CD4-positive, alpha-beta T cell (primary cell): Measurements from ENCODE around the gene ZNF79. TPM values are rescaled to one million over a fixed set of nuclear protein-coding genes. Genes with fewer than 3 reads are reported as not detected.

Source experiments
- ATAC-seq: fragments of 200-7000 bp; cut with Tn5 transposase; one replicate; pipeline ENCODE4 v1.10.0; 2022; ENCODE audit warnings: mild to moderate bottlenecking; ENCODE audit not compliant: poor library complexity
- CTCF ChIA-PET: fragments of 350-600 bp; sonication (Branson Sonifier 250); formaldehyde crosslinking; loops from one replicate; lab custom pipeline; 2021; ENCODE audit warnings: antibody characterized with exemption, inconsistent platforms; lab: Charles Lee
- POLR2A ChIA-PET: fragments of 350-600 bp; sonication (Branson Sonifier 250); formaldehyde crosslinking; loops from one replicate; lab custom pipeline; 2021; ENCODE audit warnings: antibody characterized with exemption, inconsistent platforms; lab: Charles Lee
- DNase-seq, 14 experiments: peaks; one replicate each; pipeline ENCODE4 v3.0.0-alpha.2; 2013 to 2020; ENCODE audit warnings: mixed read lengths in 2 of 14
- H3K27ac ChIP-seq, 2 donors: one replicate each; pipeline versions ENCODE4 v1.5.1 to v1.7.0; 2013; ENCODE audit warnings: low read length in 2 of 2, low read depth in 1 of 2, mild to moderate bottlenecking in 1 of 2
- H3K27me3 ChIP-seq, 2 experiments: 1 replicate in 1 of 2; 2 replicates in 1 of 2; pipeline versions ENCODE4 v1.6.1 to v1.7.0; 2013; ENCODE audit warnings: low read length in 2 of 2, control low read depth in 1 of 2, mild to moderate bottlenecking in 1 of 2, moderate library complexity in 1 of 2; ENCODE audit not compliant: insufficient read depth in 2 of 2, control insufficient read depth in 1 of 2
- H3K36me3 ChIP-seq: one replicate; pipeline ENCODE4 v1.6.1; 2013; ENCODE audit warnings: low read length, control low read depth; ENCODE audit not compliant: insufficient read depth
- H3K4me1 ChIP-seq: one replicate; pipeline ENCODE4 v1.6.1; 2013; ENCODE audit warnings: low read length, control low read depth; ENCODE audit not compliant: insufficient read depth
- H3K4me3 ChIP-seq: one replicate; pipeline ENCODE4 v1.5.1; 2013; ENCODE audit warnings: mild to moderate bottlenecking, low read length, moderate library complexity
- H3K9me3 ChIP-seq, 2 experiments: 1 replicate in 1 of 2; 2 replicates in 1 of 2; pipeline versions ENCODE4 v1.6.1 to v1.7.0; 2013; ENCODE audit warnings: low read length in 2 of 2, mild to moderate bottlenecking in 2 of 2, control low read depth in 1 of 2, moderate library complexity in 1 of 2; ENCODE audit not compliant: control insufficient read depth in 1 of 2, insufficient read depth in 1 of 2
- H3K27ac Mint-ChIP-seq: one replicate; pipeline ENCODE4 v1.8.0; 2020; ENCODE audit warnings: mixed read lengths
- H3K27me3 Mint-ChIP-seq: one replicate; pipeline ENCODE4 v1.8.0; 2021; ENCODE audit warnings: mixed read lengths
- H3K36me3 Mint-ChIP-seq: one replicate; pipeline ENCODE4 v1.8.0; 2021; ENCODE audit warnings: low read depth, mixed read lengths
- H3K4me1 Mint-ChIP-seq: one replicate; pipeline ENCODE4 v1.8.0; 2021; ENCODE audit warnings: low read depth, mixed read lengths
- H3K4me3 Mint-ChIP-seq: one replicate; pipeline ENCODE4 v1.8.0; 2020; ENCODE audit warnings: mild to moderate bottlenecking, mixed read lengths
- H3K9me3 Mint-ChIP-seq: one replicate; pipeline ENCODE4 v1.8.0; 2020; ENCODE audit warnings: mixed read lengths
- intact Hi-C, 2 experiments: fragments of 100-400 bp; cut with DNase I in 1 of 2; cut with micrococcal nuclease in 1 of 2; formaldehyde crosslinking; loops; one replicate each; pipeline versions ENCODE4 v1.15.1 to v1.9.0; 2023 to 2025; cut with DNase I, micrococcal nuclease
- total RNA-seq, 174 experiments: library from RNA in 2 of 174; stranded (reverse) in 2 of 174; gene quantifications; one replicate each; pipeline ENCODE4 v1.2.3 and lab custom pipeline; 2021 to 2026
- TF ChIP-seq, protein P1 (sequence below): fragments of 200-600 bp; IDR thresholded peaks from one replicate; pipeline ENCODE4 v1.8.0; 2022; ENCODE audit warnings: antibody characterized with exemption, mild to moderate bottlenecking

Gene ZNF79
- total RNA-seq, 2 experiments from 2014 or later: 4.3 to 4.9 TPM

DNA sequence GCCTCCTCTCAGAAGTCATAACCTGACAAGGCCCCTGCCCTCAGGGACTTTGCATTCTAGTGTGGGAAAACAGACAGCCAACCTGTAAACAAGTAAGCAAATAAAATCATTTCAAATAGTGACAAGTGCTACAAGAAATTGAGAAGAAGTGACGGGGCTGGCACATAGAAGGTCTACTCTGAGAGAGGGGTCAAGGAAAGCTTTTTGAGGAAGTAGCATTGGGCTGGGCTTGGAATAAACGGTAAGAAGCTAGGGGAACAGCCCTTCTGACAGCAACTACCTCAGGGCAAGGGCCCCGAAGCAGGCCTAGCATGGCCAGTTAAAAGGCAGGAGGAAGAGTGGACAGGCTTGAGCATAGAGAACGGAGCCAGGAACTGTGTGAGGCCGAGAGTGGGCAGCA is 32.0 kb upstream of the ZNF79 start:
- CTCF ChIA-PET: no interaction called here
- peaks cover 38% of the 10 kb centered on the region for H3K4me1 Mint-ChIP-seq

DNA sequence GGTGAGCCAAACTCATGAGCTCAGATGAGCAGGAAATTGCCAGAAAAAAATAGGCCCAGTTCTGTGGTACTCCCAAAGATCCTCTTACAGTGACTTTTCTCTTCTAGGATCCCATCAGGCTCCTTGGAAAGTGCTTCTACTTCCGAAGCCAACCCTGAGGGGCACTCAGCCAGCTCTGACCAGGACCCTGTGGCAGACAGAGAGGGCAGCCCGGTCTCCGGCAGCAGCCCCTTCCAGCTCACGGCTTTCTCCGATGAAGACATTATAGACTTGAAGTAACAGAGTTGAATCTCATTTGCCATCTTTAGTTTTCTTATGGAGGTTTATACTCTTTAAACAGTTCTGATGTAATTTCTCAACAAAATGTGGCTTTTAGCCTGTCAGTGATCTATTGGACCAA is 31.2 kb upstream of the ZNF79 start:
- Mint-ChIP-seq H3K27me3 (peaks cover 83% of the 10 kb centered on the region), H3K9me3 (no peaks in the 10 kb centered on the region), H3K4me3 (no peak overlapping the region), H3K27ac (no peak overlapping the region), H3K4me1 (peaks cover 38% of the 10 kb centered on the region), H3K36me3 (no peaks in the 10 kb centered on the region)
- Histone ChIP-seq H3K27ac (no peak overlapping the region), H3K9me3 (peaks cover 0 to 13% of the 10 kb centered on the region in 2 experiments), H3K36me3 (no peaks in the 10 kb centered on the region), H3K4me1 (peaks cover 38% of the 10 kb centered on the region), H3K27me3 (peaks cover 54 to 76% of the 10 kb centered on the region in 2 experiments), H3K4me3 (no peak overlapping the region)
- CTCF ChIA-PET: no interaction called here
- DNase-seq (no peak), ATAC-seq (no peak)
- POLR2A ChIA-PET: interaction anchor here (0.6 kb wide), 1 partner anchor 307 kb away, joined by 3 read pairs; no protein-coding TSS in a partner anchor
- TF ChIP-seq, protein P1, sequence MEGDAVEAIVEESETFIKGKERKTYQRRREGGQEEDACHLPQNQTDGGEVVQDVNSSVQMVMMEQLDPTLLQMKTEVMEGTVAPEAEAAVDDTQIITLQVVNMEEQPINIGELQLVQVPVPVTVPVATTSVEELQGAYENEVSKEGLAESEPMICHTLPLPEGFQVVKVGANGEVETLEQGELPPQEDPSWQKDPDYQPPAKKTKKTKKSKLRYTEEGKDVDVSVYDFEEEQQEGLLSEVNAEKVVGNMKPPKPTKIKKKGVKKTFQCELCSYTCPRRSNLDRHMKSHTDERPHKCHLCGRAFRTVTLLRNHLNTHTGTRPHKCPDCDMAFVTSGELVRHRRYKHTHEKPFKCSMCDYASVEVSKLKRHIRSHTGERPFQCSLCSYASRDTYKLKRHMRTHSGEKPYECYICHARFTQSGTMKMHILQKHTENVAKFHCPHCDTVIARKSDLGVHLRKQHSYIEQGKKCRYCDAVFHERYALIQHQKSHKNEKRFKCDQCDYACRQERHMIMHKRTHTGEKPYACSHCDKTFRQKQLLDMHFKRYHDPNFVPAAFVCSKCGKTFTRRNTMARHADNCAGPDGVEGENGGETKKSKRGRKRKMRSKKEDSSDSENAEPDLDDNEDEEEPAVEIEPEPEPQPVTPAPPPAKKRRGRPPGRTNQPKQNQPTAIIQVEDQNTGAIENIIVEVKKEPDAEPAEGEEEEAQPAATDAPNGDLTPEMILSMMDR: no peak
- intact Hi-C loops: no loop called here

More for the DNA sequence above, 32.0 kb upstream of the ZNF79 start:
- POLR2A ChIA-PET: interaction anchor here (0.6 kb wide), 1 partner anchor 308 kb away, joined by 3 read pairs; no protein-coding TSS in a partner anchor
- peaks cover 35% of the 10 kb centered on the region for H3K4me1 ChIP-seq
- Mint-ChIP-seq H3K9me3 (no peaks in the 10 kb centered on the region), H3K27me3 (peaks cover 84% of the 10 kb centered on the region), H3K27ac (no peak overlapping the region), H3K4me3 (no peak overlapping the region), H3K36me3 (no peaks in the 10 kb centered on the region)
- peaks cover 0 to 16% of the 10 kb centered on the region in 2 experiments for H3K9me3 ChIP-seq
- intact Hi-C loops: no loop called here
- no peak overlapping the region for H3K4me3 ChIP-seq
- TF ChIP-seq, protein P1: no peak
- no peak overlapping the region for H3K27ac ChIP-seq
- peaks cover 53 to 71% of the 10 kb centered on the region in 2 experiments for H3K27me3 ChIP-seq
- no peak for ATAC-seq
- no peaks in the 10 kb centered on the region for H3K36me3 ChIP-seq
- no peak for DNase-seq

DNA sequence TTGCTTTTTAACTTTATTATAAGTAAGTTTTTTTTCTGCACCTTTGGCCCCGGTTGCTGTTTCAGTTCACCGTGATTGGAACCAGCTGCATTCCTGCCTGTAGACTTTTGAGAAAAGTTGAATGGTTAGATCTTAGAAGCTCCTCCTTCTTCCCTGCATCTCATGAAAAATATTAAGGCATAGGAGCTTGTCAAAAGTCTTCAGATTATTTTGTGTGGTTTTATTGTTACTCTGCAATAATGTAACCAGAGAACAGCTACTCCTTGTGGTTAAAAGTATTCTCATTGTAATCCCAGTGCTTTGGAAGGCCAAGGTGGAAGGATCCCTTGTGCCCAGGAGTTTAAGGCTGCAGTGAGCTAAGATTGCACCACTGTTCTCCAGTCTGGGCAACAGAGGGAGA is 30.5 kb upstream of the ZNF79 start:
- DNase-seq (no peak), ATAC-seq (no peak)
- Mint-ChIP-seq H3K4me3 (no peak overlapping the region), H3K9me3 (no peaks in the 10 kb centered on the region), H3K27me3 (peaks cover 84% of the 10 kb centered on the region), H3K36me3 (no peaks in the 10 kb centered on the region), H3K4me1 (peaks cover 35% of the 10 kb centered on the region), H3K27ac (no peak overlapping the region)
- H3K27me3 ChIP-seq: peaks cover 61 to 83% of the 10 kb centered on the region in 2 experiments
- H3K36me3 ChIP-seq: no peaks in the 10 kb centered on the region
- intact Hi-C loops: no loop called here
- peaks cover 0 to 13% of the 10 kb centered on the region in 2 experiments for H3K9me3 ChIP-seq
- no peak overlapping the region for H3K4me3 ChIP-seq
- ChIA-PET CTCF (interaction anchor here (0.6 to 0.8 kb wide), 2 partner anchors 22 to 62 kb away, joined by 3 read pairs; no protein-coding TSS in a partner anchor), POLR2A (no interaction called here)
- H3K4me1 ChIP-seq: peaks cover 38% of the 10 kb centered on the region
- TF ChIP-seq, protein P1: no peak
- H3K27ac ChIP-seq: no peak overlapping the region
